Breast epithelium (tissue), 4 donors: Measurements from ENCODE around the gene PLAAT5. TPM values are rescaled to one million over a fixed set of nuclear protein-coding genes. Genes with fewer than 3 reads are reported as not detected.
"Not testable (repeated sequence)": the region's sequence is repeated elsewhere in the genome, so short reads cannot be mapped to it uniquely, and the experiment has no call there.

Source experiments
- DNase-seq, 2 donors: peaks; one replicate each; pipeline ENCODE4 v3.0.0-alpha.2; 2019; ENCODE audit warnings: low spot score in 2 of 2
- H3K27ac ChIP-seq, 2 donors: fragments of 200-600 bp; sonication (generic) in 1 of 2; one replicate each; pipeline ENCODE4 v1.5.1; 2016 to 2019; ENCODE audit warnings: mild to moderate bottlenecking in 1 of 2
- H3K27me3 ChIP-seq, 2 donors: fragments of 200-600 bp; sonication (generic) in 1 of 2; one replicate each; pipeline versions ENCODE4 v1.5.1 to v1.6.0; 2017 to 2019; ENCODE audit warnings: control low read depth in 1 of 2, mild to moderate bottlenecking in 1 of 2
- H3K36me3 ChIP-seq: fragments of 200-600 bp; one replicate; pipeline ENCODE4 v1.5.1; 2019
- H3K4me1 ChIP-seq, 2 donors: fragments of 200-600 bp; sonication (generic); one replicate each; pipeline ENCODE4 v1.5.1; 2016 to 2019; ENCODE audit warnings: control low read depth in 1 of 2
- H3K4me3 ChIP-seq, 3 donors: fragments of 200-600 bp; sonication (generic); 1 replicate in 2 of 3; 2 replicates in 1 of 3; pipeline ENCODE4 v1.5.1; 2016 to 2019; ENCODE audit warnings: mild to moderate bottlenecking in 3 of 3, moderate library complexity in 2 of 3
- H3K9me3 ChIP-seq, 2 donors: fragments of 200-600 bp; sonication (generic) in 1 of 2; one replicate each; pipeline ENCODE4 v1.5.1; 2016 to 2019; ENCODE audit warnings: control low read depth in 1 of 2
- POLR2A ChIP-seq: fragments of 450-650 bp; IDR thresholded peaks from one replicate; pipeline ENCODE4 v1.6.1; 2016; ENCODE audit warnings: antibody characterized with exemption, mild to moderate bottlenecking, moderate library complexity
- POLR2AphosphoS5 ChIP-seq, 3 donors: sonication (generic); formaldehyde crosslinking; IDR thresholded peaks; one replicate each; pipeline ENCODE4 v1.6.1; 2017; ENCODE audit warnings: antibody characterized with exemption in 3 of 3
- intact Hi-C: fragments of 100-400 bp; cut with DNase I; formaldehyde crosslinking; loops from one replicate; pipeline ENCODE4 v1.15.1; 2023; ENCODE audit warnings: low total_unique reads
- total RNA-seq, 3 donors: library from RNA; depleted of rRNA; stranded (reverse); fragments of >200 nt; gene quantifications; one replicate each; pipeline ENCODE4 v1.1.0, GENCODE V29; 2016
- TF ChIP-seq, protein P1 (sequence below), 3 donors: fragments of 450-650 bp; IDR thresholded peaks; one replicate each; pipeline ENCODE4 v1.5.1; 2016 to 2017; ENCODE audit warnings: antibody characterized with exemption in 3 of 3, mild to moderate bottlenecking in 3 of 3, moderate library complexity in 3 of 3

The PLAAT5 gene
- total RNA-seq, 3 donors from 2014 or later = 9.8 to 61.9 (median 11.9) TPM

DNA sequence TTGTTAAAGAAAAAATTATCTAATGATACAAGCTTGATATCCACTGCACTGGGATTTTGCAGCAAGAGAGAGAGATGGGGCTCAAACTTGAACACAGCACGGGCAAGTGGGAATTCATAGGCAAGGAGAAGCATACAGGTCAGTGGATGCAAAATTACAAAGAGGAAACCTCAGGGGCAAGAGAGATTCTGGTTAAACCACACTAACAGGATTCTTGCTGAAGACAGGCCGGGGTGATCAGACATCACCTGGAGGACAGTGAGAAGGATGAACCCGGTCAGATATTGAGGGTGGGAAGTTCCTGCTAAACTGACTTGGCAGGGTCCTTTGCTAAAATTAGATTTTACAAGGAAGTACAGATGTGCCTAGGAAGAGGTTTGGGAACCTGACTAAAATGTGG, 43.1 kb upstream of the PLAAT5 start:
- Histone ChIP-seq H3K27ac (peak overlapping the region; percentile 72 to 95), H3K4me3 (no peak overlapping the region), H3K27me3 (no peaks in the 10 kb centered on the region), H3K9me3 (no peaks in the 10 kb centered on the region), H3K4me1 (peaks cover 29 to 54% of the 10 kb centered on the region in 2 donors), H3K36me3 (no peaks in the 10 kb centered on the region)
- intact Hi-C loops = no loop called here
- TF ChIP-seq, protein P1, sequence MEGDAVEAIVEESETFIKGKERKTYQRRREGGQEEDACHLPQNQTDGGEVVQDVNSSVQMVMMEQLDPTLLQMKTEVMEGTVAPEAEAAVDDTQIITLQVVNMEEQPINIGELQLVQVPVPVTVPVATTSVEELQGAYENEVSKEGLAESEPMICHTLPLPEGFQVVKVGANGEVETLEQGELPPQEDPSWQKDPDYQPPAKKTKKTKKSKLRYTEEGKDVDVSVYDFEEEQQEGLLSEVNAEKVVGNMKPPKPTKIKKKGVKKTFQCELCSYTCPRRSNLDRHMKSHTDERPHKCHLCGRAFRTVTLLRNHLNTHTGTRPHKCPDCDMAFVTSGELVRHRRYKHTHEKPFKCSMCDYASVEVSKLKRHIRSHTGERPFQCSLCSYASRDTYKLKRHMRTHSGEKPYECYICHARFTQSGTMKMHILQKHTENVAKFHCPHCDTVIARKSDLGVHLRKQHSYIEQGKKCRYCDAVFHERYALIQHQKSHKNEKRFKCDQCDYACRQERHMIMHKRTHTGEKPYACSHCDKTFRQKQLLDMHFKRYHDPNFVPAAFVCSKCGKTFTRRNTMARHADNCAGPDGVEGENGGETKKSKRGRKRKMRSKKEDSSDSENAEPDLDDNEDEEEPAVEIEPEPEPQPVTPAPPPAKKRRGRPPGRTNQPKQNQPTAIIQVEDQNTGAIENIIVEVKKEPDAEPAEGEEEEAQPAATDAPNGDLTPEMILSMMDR (IDR thresholded peaks at IDR 0.05) = no peak
- no peak for TF ChIP-seq POLR2AphosphoS5 (IDR thresholded peaks at IDR 0.05)
- TF ChIP-seq POLR2A = no peak
- DNase-seq = no peak

- H3K9me3 ChIP-seq = no peaks in the 10 kb centered on the region
- intact Hi-C loops = no loop called here
Observed at GRCh38 chr11:63532799-63533475, 42.0 kb upstream of the PLAAT5 start.

DNA sequence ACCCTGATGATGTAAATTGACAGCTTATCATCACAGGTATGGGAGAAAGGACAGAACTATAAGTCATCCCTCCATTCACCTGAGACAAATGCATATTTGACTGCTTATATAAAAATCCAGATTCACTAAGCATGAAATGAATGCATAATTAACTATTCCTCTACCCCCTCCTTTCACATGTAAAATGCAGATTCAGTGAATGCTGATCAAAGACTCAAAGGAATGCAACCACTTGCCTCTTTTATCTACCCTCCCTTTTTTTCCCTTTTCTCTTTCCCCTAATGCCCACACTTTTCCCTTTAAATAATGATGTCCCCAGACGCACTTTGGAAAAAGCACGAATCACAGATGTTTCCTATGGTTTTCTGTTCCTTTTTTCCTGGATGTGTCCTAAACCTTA, 41.1 kb upstream of the PLAAT5 start:
- no peak for DNase-seq
- no peaks in the 10 kb centered on the region for H3K27me3 ChIP-seq
- peak overlapping the region; percentile 92 to 95 for H3K27ac ChIP-seq
- intact Hi-C loops = no loop called here
- H3K9me3 ChIP-seq = no peaks in the 10 kb centered on the region
- H3K4me1 ChIP-seq = peaks cover 22 to 42% of the 10 kb centered on the region in 2 donors
- H3K4me3 ChIP-seq = no peak overlapping the region
- TF ChIP-seq POLR2AphosphoS5 (IDR thresholded peaks at IDR 0.05) (no peak), POLR2A (no peak)
- TF ChIP-seq, protein P1 (IDR thresholded peaks at IDR 0.05) = no peak
- no peaks in the 10 kb centered on the region for H3K36me3 ChIP-seq

More at GRCh38 chr11:63532799-63533475, 42.0 kb upstream of the PLAAT5 start:
- Histone ChIP-seq H3K4me3 (no peak overlapping the region), H3K27me3 (no peaks in the 10 kb centered on the region), H3K36me3 (no peaks in the 10 kb centered on the region), H3K27ac (peak overlapping the region; percentile 76 to 95), H3K4me1 (peaks cover 27 to 47% of the 10 kb centered on the region in 2 donors)
- TF ChIP-seq POLR2AphosphoS5 (IDR thresholded peaks at IDR 0.05) (no peak), POLR2A (no peak)
- TF ChIP-seq, protein P1 (IDR thresholded peaks at IDR 0.05) = no peak
- DNase-seq = no peak

DNA sequence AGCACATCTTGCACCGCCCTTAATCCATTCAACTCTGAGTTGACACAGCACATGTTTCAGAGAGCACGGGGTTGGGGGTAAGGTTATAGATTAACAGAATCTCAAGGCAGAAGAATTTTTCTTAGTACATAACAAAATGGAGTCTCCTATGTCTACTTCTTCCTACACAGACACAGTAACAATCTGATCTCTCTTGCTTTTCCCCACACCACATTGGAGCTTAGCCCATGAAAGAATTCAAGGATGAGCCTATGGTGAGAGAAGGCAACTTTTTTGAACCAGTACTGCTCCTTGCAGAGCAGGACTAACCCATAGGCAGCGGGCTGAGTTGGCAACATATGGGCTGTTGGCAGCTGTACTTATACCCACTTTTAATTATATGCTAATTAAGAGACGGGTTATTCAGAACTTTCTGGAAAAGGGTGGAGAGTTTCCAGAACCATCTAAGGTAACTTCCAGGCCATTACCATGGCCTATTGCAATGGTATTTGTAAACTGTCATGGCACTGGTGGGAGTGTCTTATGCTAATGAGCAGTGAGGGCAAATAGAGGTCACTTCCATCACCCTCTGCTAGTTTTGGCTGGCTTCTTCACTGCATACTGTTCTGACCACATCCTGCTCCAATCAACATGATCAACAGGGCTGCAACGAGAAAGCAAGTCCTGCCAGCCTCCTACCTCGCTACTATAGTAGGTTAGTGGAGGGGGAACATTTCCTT, 40.3 kb upstream of the PLAAT5 start:
- H3K9me3 ChIP-seq, H3K27me3 ChIP-seq, intact Hi-C loops, H3K4me3 ChIP-seq, H3K36me3 ChIP-seq: not testable (repeated sequence)
- DNase-seq = peak in 1 of 2 donors; percentile 93
- peak overlapping the region; percentile 92 to 95 for H3K27ac ChIP-seq
- peak; percentile 19 to 81 (median 49) for TF ChIP-seq POLR2AphosphoS5 (IDR thresholded peaks at IDR 0.05)
- H3K4me1 ChIP-seq = peaks cover 20 to 37% of the 10 kb centered on the region in 2 donors

DNA sequence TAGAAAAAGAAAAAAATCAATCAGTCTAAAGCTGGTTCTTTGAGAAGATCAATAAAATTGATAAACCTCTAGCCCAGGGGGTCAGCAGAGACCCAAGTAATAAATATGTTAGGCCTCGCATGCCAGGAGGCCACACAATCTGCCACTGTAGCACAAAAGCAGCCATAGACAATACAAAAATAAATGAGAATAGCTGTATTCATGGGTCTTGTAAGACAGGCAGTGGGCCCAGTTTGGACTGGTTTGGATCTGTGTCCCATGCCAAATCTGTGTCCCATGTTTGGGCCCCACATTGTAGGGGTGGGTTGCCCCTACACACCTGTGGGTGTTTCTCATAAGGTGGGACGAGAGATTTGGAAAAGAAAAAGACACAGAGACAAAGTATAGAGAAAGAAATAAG, 39.1 kb upstream of the PLAAT5 start:
- no peak for TF ChIP-seq POLR2A
- TF ChIP-seq POLR2AphosphoS5 (IDR thresholded peaks at IDR 0.05) = no peak
- TF ChIP-seq, protein P1 (IDR thresholded peaks at IDR 0.05) = no peak
- H3K4me1 ChIP-seq = peaks cover 13 to 26% of the 10 kb centered on the region in 2 donors
- DNase-seq = no peak
- H3K9me3 ChIP-seq = no peaks in the 10 kb centered on the region
- peak overlapping the region; percentile 38 to 40 for H3K27ac ChIP-seq
- no peaks in the 10 kb centered on the region for H3K36me3 ChIP-seq
- H3K27me3 ChIP-seq = no peaks in the 10 kb centered on the region
- intact Hi-C loops = no loop called here
- H3K4me3 ChIP-seq = no peak overlapping the region

- peaks cover 13 to 23% of the 10 kb centered on the region in 2 donors for H3K4me1 ChIP-seq
- H3K27me3 ChIP-seq, H3K4me3 ChIP-seq, DNase-seq, intact Hi-C loops, H3K36me3 ChIP-seq, H3K9me3 ChIP-seq: not testable (repeated sequence)
- H3K27ac ChIP-seq = peak overlapping the region in 1 of 2 donors; percentile 40
Observed at GRCh38 chr11:63529373-63529772, 38.4 kb upstream of the PLAAT5 start.

GRCh38 chr11:63528729-63529278, 37.8 kb upstream of the PLAAT5 start:
- H3K27me3 ChIP-seq, H3K9me3 ChIP-seq, intact Hi-C loops, H3K36me3 ChIP-seq, DNase-seq, H3K27ac ChIP-seq, H3K4me3 ChIP-seq: not testable (repeated sequence)
- peaks cover 13 to 17% of the 10 kb centered on the region in 2 donors for H3K4me1 ChIP-seq

DNA sequence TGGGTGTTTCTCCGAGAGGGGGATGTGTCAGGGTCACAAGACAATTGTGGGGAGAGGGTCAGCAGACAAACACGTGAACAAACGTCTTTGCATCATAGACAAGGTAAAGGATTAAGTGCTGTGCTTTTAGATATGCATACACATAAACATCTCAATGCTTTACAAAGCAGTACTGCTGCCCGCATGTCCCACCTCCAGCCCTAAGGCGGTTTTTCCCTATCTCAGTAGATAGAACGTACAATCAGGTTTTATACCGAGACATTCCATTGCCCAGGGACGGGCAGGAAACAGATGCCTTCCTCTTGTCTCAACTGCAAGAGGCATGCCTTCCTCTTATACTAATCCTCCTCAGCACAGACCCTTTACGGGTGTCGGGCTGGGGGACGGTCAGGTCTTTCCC, 37.2 kb upstream of the PLAAT5 start:
- H3K4me3 ChIP-seq, intact Hi-C loops: not testable (repeated sequence)

More for the DNA sequence above, 37.2 kb upstream of the PLAAT5 start:
- not testable (repeated sequence) for H3K27me3 ChIP-seq, H3K36me3 ChIP-seq, H3K9me3 ChIP-seq, H3K27ac ChIP-seq, DNase-seq
- peaks cover 10% of the 10 kb centered on the region in 2 donors for H3K4me1 ChIP-seq
